ENCODE results near the gene CFC1. TPM values are rescaled to one million over a fixed set of nuclear protein-coding genes. Genes with fewer than 3 reads are reported as not detected.
"Not testable (repeated sequence)": the region's sequence is repeated elsewhere in the genome, so short reads cannot be mapped to it uniquely, and the experiment has no call there.

Gene CFC1
- total RNA-seq, 1 experiment from 2014 or later: not detected

DNA sequence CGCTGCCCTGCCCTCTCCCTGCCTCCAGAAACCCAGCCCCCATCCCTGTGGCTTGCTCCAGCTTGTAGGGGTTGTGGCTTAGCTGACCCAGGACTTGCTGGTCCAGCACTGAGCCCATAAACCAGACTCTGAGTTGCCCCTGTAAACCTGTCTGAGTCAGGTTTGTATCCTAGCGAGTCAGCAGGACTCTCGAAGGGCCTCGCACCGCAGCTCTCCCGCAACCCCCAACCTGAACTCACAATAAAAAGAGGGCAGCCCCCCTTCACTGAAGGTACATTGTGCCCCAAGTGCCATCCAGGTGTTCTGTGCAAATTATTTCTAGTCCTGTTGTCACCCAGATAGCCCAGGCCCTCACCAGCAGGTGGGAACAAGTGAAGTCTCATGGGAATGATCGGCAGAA lies 17.9 kb downstream of the CFC1 start:
- POLR2A ChIA-PET (ENCODE audit: low non-redundant PET); BruUV-seq (replicated peaks); H3K36me3 ChIP-seq (ENCODE audit: insufficient read depth, low read length, poor library complexity, severe bottlenecking); H3K4me1 ChIP-seq (ENCODE audit: insufficient read depth, low read length, poor library complexity, severe bottlenecking); H3K27ac ChIP-seq (ENCODE audit: low read depth, low read length, poor library complexity, severe bottlenecking); CTCF ChIA-PET; DNase-seq (ENCODE audit: low spot score); H3K4me3 ChIP-seq (ENCODE audit: low read depth, low read length, poor library complexity, severe bottlenecking); H3K27me3 ChIP-seq (replicated peaks; ENCODE audit: insufficient read depth, low read depth, low read length, poor library complexity); intact Hi-C loops (cut with micrococcal nuclease; ENCODE audit: unreplicated experiment); H3K9me3 ChIP-seq (ENCODE audit: low read depth, low read length, poor library complexity, severe bottlenecking): not testable (repeated sequence)

DNA sequence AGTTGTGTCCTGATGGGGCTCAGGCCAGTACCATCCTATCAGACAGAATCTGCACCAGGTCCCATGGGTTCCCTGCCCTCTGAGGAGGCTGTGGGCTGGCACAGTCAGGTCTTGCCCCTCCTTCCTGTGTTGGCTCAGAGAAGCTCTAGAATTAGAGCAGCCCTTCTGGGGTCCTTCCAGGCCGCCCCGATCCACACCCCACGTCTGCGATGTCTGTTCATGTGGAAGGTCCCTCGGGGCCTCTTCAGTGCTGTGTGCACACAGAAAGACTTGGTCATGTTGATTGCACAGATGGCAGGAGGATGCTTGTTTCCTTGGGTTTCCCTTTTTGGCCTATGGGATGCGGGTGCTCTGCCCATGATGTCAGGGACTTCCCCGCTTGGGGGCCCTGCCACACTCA lies 20.3 kb downstream of the CFC1 start:
- H3K4me1 ChIP-seq (ENCODE audit: insufficient read depth, low read length, poor library complexity, severe bottlenecking); H3K36me3 ChIP-seq (ENCODE audit: insufficient read depth, low read length, poor library complexity, severe bottlenecking); H3K9me3 ChIP-seq (ENCODE audit: low read depth, low read length, poor library complexity, severe bottlenecking); H3K4me3 ChIP-seq (ENCODE audit: low read depth, low read length, poor library complexity, severe bottlenecking); CTCF ChIA-PET; H3K27me3 ChIP-seq (replicated peaks; ENCODE audit: insufficient read depth, low read depth, low read length, poor library complexity); BruUV-seq (replicated peaks); intact Hi-C loops (cut with micrococcal nuclease; ENCODE audit: unreplicated experiment); POLR2A ChIA-PET (ENCODE audit: low non-redundant PET); DNase-seq (ENCODE audit: low spot score); H3K27ac ChIP-seq (ENCODE audit: low read depth, low read length, poor library complexity, severe bottlenecking): not testable (repeated sequence)

DNA sequence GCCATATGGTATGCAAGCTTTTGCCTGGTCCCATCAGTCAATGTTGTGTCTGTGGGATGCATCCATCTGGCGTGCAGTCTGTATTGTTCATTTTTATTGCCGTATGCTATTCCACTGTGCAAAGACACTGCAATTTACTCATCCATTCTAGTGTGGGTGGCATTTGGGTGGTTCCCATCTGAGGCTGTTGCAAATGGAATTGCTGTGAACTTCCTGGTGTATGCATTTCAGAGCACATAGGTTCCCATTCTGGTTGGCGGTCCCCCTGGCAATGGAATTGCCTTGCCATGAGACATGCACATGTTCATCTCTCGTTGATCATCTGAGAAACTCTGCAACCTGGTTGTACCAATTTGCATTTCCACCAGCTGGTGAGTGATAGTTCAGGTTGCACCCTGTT lies 21.8 kb downstream of the CFC1 start:
- H3K4me3 ChIP-seq (ENCODE audit: low read depth, low read length, poor library complexity, severe bottlenecking); H3K27ac ChIP-seq (ENCODE audit: low read depth, low read length, poor library complexity, severe bottlenecking); DNase-seq (ENCODE audit: low spot score); POLR2A ChIA-PET (ENCODE audit: low non-redundant PET); intact Hi-C loops (cut with micrococcal nuclease; ENCODE audit: unreplicated experiment); H3K4me1 ChIP-seq (ENCODE audit: insufficient read depth, low read length, poor library complexity, severe bottlenecking); H3K27me3 ChIP-seq (replicated peaks; ENCODE audit: insufficient read depth, low read depth, low read length, poor library complexity); CTCF ChIA-PET; H3K36me3 ChIP-seq (ENCODE audit: insufficient read depth, low read length, poor library complexity, severe bottlenecking); H3K9me3 ChIP-seq (ENCODE audit: low read depth, low read length, poor library complexity, severe bottlenecking); BruUV-seq (replicated peaks): not testable (repeated sequence)

DNA sequence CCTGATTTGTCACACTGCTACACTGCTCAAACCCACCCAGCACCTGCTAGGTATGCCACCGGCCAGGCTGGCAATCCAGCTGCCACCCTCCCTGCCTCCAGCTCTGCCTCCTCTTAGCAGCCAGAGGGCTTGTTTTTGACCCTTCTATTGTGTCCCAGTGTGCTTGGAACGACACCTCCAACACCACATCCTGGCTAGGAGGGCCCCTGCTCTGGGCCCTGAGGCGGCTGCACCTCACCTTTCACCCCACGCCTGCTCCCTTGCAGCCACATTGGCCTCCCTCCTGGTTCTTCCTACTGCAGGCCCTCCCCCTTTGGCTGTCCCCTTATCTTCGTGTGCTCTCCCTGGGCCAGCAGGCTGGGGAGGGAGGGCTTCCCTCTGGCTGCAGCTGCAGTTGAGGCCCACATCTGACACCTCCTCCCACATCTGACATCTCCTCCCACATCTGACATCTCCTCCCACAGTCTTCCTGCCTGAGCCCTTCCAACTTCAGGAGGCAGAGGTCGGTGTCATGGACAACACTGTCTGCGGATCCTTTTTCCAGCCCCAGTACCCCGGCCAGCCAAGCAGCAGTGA lies 23.1 kb downstream of the CFC1 start:
- not testable (repeated sequence) for BruUV-seq (replicated peaks); H3K36me3 ChIP-seq (ENCODE audit: insufficient read depth, low read length, poor library complexity, severe bottlenecking)

DNA sequence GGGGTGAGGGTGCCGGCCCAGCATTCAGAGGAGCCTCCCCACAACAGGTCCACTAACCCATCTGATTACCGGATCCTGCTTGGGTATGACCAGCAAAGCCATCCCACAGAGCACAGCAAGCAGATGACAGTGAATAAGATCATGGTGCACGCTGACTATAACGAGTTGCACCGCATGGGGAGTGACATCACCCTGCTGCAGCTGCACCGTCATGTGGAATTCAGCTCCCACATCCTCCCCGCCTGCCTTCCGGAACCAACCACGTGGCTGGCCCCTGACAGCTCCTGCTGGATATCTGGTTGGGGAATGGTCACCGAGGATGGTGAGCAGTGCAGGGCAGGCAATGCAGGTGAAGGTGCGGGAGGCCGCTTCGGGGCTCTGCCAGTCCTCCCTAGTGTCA lies 25.1 kb downstream of the CFC1 start:
- H3K4me3 ChIP-seq (ENCODE audit: low read depth, low read length, poor library complexity, severe bottlenecking); CTCF ChIA-PET; POLR2A ChIA-PET (ENCODE audit: low non-redundant PET); H3K4me1 ChIP-seq (ENCODE audit: insufficient read depth, low read length, poor library complexity, severe bottlenecking); intact Hi-C loops (cut with micrococcal nuclease; ENCODE audit: unreplicated experiment); H3K36me3 ChIP-seq (ENCODE audit: insufficient read depth, low read length, poor library complexity, severe bottlenecking); H3K27me3 ChIP-seq (replicated peaks; ENCODE audit: insufficient read depth, low read depth, low read length, poor library complexity); H3K9me3 ChIP-seq (ENCODE audit: low read depth, low read length, poor library complexity, severe bottlenecking); H3K27ac ChIP-seq (ENCODE audit: low read depth, low read length, poor library complexity, severe bottlenecking); BruUV-seq (replicated peaks); DNase-seq (ENCODE audit: low spot score): not testable (repeated sequence)

More for the DNA sequence above, 23.1 kb downstream of the CFC1 start:
- H3K27ac ChIP-seq (ENCODE audit: low read depth, low read length, poor library complexity, severe bottlenecking); CTCF ChIA-PET; H3K9me3 ChIP-seq (ENCODE audit: low read depth, low read length, poor library complexity, severe bottlenecking); POLR2A ChIA-PET (ENCODE audit: low non-redundant PET); H3K27me3 ChIP-seq (replicated peaks; ENCODE audit: insufficient read depth, low read depth, low read length, poor library complexity); intact Hi-C loops (cut with micrococcal nuclease; ENCODE audit: unreplicated experiment); H3K4me3 ChIP-seq (ENCODE audit: low read depth, low read length, poor library complexity, severe bottlenecking); H3K4me1 ChIP-seq (ENCODE audit: insufficient read depth, low read length, poor library complexity, severe bottlenecking); DNase-seq (ENCODE audit: low spot score): not testable (repeated sequence)

DNA sequence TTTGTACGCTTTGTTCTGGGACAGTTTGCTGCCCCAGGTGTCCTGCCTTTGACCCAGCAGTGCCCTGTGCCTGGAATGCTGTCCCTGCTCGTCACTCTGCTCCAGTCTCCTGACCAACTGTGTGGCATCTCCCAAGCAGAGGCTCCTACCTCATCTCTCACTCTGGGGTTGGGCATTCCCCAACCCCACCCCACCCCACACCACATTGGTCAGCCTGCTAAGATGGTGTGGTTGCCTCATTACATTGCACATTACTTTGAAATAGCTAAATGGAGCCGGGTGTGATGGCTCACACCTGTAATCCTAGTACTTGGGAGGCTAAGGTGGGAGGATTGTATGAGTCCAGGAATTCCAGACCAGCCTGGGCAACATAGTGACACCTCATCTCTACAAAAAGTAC lies 27.4 kb downstream of the CFC1 start:
- BruUV-seq (replicated peaks); H3K27me3 ChIP-seq (replicated peaks; ENCODE audit: insufficient read depth, low read depth, low read length, poor library complexity); H3K4me3 ChIP-seq (ENCODE audit: low read depth, low read length, poor library complexity, severe bottlenecking); DNase-seq (ENCODE audit: low spot score); H3K27ac ChIP-seq (ENCODE audit: low read depth, low read length, poor library complexity, severe bottlenecking); H3K4me1 ChIP-seq (ENCODE audit: insufficient read depth, low read length, poor library complexity, severe bottlenecking); H3K36me3 ChIP-seq (ENCODE audit: insufficient read depth, low read length, poor library complexity, severe bottlenecking); POLR2A ChIA-PET (ENCODE audit: low non-redundant PET); H3K9me3 ChIP-seq (ENCODE audit: low read depth, low read length, poor library complexity, severe bottlenecking); CTCF ChIA-PET; intact Hi-C loops (cut with micrococcal nuclease; ENCODE audit: unreplicated experiment): not testable (repeated sequence)

DNA sequence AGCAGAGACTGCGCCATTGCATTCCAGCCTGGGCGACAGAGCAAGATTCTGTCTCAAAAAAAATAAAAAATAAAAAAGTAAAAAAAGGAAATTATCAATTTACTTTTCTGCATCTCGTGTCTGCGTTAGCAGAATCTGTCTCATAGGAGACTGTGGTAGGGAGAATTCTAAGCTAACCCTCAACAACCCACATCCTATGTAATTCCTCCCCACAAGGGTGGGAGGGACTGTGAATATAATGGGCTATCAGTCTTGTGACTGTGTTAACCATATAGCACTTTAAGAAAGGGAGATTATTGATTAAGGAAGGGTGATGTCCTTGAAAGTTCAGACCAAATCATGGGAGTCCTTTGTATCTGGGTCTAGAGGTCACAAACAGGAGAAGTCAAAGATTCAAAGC lies 33.2 kb downstream of the CFC1 start:
- H3K4me1 ChIP-seq (ENCODE audit: insufficient read depth, low read length, poor library complexity, severe bottlenecking); H3K9me3 ChIP-seq (ENCODE audit: low read depth, low read length, poor library complexity, severe bottlenecking); BruUV-seq (replicated peaks); H3K27ac ChIP-seq (ENCODE audit: low read depth, low read length, poor library complexity, severe bottlenecking); intact Hi-C loops (cut with micrococcal nuclease; ENCODE audit: unreplicated experiment); CTCF ChIA-PET; POLR2A ChIA-PET (ENCODE audit: low non-redundant PET); DNase-seq (ENCODE audit: low spot score); H3K27me3 ChIP-seq (replicated peaks; ENCODE audit: insufficient read depth, low read depth, low read length, poor library complexity); H3K4me3 ChIP-seq (ENCODE audit: low read depth, low read length, poor library complexity, severe bottlenecking); H3K36me3 ChIP-seq (ENCODE audit: insufficient read depth, low read length, poor library complexity, severe bottlenecking): not testable (repeated sequence)

DNA sequence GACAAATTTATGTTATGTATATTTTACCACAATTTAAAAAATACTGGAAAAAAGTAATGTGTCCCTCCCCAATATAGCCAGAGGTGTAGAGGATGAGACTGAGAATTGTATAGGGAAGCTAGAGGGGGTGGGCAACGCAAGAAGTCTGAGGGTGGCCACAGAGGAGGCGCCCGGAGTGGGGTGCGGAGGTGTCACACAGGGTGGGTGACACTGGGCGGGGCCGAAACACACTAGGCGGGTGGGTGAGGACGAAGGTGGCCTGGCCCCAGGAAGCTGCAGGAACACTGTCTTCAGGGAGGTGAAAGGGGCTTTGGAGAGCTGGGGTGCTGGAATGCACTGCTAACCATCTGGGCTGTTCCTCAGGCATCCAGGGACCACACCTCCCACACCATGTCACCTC lies 42.9 kb downstream of the CFC1 start:
- CTCF ChIA-PET; BruUV-seq (replicated peaks); DNase-seq (ENCODE audit: low spot score); H3K27ac ChIP-seq (ENCODE audit: low read depth, low read length, poor library complexity, severe bottlenecking); POLR2A ChIA-PET (ENCODE audit: low non-redundant PET); H3K36me3 ChIP-seq (ENCODE audit: insufficient read depth, low read length, poor library complexity, severe bottlenecking); H3K4me1 ChIP-seq (ENCODE audit: insufficient read depth, low read length, poor library complexity, severe bottlenecking); H3K27me3 ChIP-seq (replicated peaks; ENCODE audit: insufficient read depth, low read depth, low read length, poor library complexity); intact Hi-C loops (cut with micrococcal nuclease; ENCODE audit: unreplicated experiment); H3K9me3 ChIP-seq (ENCODE audit: low read depth, low read length, poor library complexity, severe bottlenecking); H3K4me3 ChIP-seq (ENCODE audit: low read depth, low read length, poor library complexity, severe bottlenecking): not testable (repeated sequence)

All from A673 (cell line).